HG03139 (cell line): ENCODE measurements around the gene CAT.
"Not testable (repeated sequence)": the region's sequence is repeated elsewhere in the genome, so short reads cannot be mapped to it uniquely, and the experiment has no call there.

ENCODE experiments used
- ATAC-seq: cut with Tn5 transposase; IDR thresholded peaks from one replicate; pipeline ENCODE4 v1.9.1; 2021; ENCODE audit not compliant: unreplicated experiment

Gene CAT

GRCh38 chr11:34424826-34425225 is 13.9 kb upstream of the CAT start:
- ATAC-seq = not testable (repeated sequence)

DNA sequence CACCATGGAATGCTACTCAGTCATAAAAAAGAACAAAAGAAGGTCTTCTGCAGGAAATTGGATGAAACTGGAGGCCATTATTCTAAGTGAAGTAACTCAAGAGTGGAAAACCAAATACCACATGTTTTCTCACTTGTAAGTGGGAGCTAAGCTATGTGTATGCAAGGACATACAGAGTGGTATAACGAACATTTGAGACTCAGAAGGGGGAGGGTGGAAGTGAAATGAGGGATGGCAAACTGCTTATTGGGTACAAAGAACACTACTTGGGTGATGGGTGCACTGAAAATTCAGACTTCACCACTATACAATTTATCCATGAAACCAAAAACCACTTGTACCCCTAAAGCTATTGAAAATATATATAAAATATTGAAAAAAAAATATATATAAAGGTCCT is 13.4 kb upstream of the CAT start:
- no peak for ATAC-seq

DNA sequence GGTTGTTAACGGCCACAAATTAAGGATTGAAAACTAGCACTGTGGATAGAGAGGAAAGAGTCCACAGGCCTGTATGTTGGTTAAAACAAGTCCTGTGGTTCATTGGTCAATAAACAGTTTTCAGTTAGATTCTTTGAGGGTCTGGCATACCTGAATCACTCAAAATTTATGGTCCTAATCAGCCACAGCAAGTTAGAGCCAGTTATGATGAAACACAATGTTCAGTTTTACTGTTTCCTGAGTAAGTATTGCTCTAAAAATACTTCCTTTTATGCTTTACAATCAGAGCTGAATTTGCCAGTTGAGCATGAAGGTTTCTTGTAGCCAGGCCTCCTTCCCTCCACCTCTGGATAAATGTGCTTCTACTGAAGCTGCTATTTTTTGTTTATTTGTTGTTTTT is 12.9 kb upstream of the CAT start:
- ATAC-seq = no peak

DNA sequence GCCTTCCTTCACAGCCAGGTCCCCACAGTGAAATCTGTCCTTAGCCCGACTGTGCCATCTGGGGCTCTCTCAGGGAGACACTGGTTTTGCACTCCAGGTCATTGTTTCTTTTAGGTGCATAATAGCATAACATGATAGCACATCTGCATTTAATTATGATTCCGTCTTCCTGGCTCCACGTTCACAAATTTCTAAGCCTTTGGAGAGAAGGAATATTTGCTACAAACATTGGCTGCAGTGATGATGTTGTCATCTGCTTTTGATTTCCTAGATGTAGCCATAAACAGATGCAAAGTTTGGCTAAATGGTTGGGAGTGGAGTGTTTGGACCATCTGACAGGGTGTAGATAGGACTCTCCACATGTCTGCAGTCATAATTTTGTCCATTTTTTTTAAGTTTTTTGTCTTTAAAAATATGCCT is 12.0 kb upstream of the CAT start:
- no peak for ATAC-seq

GRCh38 chr11:34427186-34427805 is 11.4 kb upstream of the CAT start:
- no peak for ATAC-seq

- ATAC-seq = no peak
These were observed 6.8 kb upstream of the CAT start for GRCh38 chr11:34431979-34432378.

DNA sequence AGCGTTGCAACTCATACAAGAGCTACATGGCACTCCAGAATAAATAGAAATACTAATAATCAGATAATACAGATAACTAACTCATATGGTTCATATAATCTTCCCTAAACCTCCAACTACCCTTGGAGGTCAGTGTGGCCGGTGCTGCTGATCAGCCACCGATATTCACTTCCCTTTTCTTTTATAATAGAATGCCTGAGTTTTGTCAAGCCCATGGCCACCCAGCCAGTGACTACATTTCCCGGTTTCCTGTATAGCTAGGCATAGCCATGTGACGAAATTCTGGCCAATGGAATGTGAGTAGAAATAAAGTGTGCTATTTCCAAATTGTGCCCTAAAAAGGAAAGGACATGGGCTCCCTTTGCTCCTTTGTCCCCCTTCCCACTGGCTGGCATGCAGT is 5.9 kb upstream of the CAT start:
- ATAC-seq = no peak

DNA sequence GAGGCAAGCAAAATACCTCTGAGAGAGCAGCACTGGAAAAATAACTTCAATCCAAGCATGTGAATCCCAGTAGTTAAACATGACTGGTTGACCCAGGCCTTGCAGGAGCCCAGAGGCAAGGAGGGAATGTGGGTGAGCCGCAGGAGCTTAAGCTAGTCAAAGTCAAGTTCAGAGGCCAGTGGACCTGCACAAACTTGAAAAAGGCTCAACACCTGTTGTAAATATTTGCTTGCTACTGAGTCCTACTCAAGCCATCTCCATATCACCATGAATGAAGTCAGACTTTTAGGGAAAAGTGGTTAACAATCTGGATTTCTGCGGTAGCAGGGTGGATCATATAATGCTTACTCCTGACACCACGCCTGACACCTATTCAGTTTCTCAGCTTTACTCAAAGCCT is 4.8 kb upstream of the CAT start:
- no peak for ATAC-seq

DNA sequence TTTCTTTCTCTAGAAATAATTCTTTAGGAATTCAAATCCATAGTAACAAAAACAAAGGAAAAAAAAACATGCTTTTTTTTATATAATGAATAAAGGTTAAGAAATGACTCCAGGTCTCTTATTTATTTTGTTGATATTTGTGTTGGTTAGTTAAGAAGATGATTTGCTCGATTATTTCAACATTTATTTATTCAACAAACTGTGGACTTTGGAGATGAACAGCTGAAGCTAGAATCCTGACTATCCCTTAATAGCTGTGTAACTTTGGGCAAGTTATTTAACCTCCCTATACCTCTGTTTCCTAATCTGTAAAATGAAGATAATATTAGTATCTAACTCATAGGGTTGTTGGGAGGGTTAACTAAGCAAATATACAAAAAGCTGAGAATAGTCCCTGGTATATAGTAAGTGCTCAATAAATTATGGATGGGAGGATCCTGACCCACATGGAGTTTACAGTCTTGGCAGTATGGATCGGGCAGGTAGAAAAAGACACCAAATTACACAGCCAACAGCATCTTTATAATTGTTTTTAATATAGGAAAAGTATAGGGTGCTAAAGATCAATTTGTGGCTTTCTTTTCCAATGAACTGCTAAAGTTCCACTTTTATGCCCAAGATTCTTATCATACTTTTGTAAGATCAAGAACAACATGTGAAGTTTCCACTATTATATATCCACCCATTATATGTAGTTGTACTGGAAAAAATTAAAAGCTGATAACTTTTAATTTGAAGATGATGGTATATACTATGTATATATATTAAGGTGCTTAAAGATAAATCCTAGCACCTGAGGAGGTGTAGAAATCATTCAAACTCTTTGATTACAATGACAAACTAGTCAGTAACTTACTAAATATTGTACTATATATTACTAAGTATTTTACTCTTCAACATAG is 1.3 kb upstream of the CAT start:
- no peak for ATAC-seq

GRCh38 chr11:34439610-34440198 is 970 bp downstream of the CAT start:
- ATAC-seq = no peak

- ATAC-seq = no peak
These were observed 3.1 kb downstream of the CAT start for GRCh38 chr11:34441814-34442213.

GRCh38 chr11:34443136-34443535 is 4.4 kb downstream of the CAT start:
- no peak for ATAC-seq

GRCh38 chr11:34444428-34444827 is 5.7 kb downstream of the CAT start:
- ATAC-seq = no peak

- ATAC-seq = no peak
These were observed 7.2 kb downstream of the CAT start for GRCh38 chr11:34445956-34446355.

GRCh38 chr11:34446386-34446785 is 7.7 kb downstream of the CAT start:
- ATAC-seq = no peak

GRCh38 chr11:34447044-34447443 is 8.3 kb downstream of the CAT start:
- no peak for ATAC-seq

DNA sequence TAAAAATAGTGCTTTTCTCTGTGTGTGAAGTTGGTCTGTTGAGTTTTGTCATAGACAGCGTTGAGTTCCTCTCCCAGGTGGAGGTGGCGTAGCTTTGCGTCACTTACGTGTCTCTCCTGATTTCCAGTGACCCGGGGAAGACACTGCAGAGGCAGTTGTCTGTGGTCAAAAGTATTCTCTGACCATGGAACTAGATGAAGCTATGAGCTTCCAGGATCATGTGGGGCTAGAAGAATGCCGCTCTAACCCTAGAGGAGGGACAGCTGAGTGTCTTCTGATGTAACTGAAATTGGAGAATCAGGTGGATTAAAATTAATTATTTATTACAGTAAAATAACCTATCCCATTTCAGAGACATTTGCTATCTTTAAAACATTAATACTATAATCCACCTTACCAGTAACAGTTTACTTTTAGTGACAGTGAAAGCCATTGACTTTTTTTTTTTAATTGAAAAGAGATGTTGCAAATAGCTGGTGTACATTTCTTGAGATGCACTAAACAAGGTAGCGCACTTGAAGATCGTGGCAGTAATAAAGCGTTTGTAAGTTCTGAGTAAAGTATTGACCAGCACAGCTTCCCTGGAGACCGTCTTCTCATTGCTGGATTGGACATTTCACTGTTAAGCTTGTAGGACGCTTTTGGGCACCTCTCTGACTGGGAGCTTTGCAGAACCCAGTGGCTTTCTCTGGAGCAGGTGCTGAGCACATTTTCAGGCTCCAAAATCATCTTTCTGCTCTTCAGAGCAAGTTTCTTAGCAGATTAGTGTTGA is 9.7 kb downstream of the CAT start:
- ATAC-seq = no peak

DNA sequence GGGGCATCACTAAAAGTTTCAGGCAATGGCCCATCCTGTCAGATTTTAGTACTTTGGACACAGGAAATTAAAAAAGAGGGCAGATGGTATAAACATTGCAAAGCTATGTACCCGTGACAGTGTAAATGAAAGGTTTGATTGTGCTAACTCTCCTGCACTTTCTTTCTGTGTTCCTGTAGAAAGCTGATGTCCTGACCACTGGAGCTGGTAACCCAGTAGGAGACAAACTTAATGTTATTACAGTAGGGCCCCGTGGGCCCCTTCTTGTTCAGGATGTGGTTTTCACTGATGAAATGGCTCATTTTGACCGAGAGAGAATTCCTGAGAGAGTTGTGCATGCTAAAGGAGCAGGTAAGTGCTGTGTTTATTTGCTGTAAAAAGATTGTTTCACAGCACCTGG is 10.3 kb downstream of the CAT start:
- no peak for ATAC-seq

GRCh38 chr11:34451053-34451452 is 12.3 kb downstream of the CAT start:
- ATAC-seq = no peak

DNA sequence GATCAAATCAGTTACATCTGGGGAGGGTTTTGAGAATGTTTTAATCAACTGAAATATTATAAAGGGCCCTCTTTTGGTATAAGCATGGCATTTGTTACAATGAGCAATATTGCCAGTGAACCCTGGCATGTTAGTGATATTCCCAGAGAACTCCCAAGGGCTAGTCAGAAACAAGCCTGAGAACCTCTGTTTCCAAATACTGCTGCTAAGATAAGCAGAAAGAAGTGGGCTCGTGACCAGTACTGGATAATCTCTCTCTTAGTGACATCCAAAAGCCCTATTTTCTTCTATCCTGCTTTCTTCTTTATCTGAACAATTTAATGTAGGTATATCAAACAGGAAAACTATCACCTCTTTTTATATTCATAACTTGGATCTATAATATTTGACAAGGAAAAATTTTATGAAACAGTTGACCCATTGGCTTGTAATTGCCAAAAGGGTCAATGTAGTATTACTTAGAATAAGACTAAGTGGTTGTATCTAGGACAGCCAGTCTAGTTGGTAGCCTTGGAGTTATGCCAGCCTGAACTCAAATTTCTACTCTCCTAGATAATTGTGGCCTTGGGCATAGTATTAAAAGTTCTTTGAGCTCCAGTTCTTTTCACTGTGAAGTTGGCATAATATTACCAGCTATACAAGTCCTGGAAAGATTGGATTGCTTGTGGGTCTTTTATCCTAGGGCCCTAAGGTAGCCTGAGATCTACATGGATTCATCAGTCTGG is 15.7 kb downstream of the CAT start:
- no peak for ATAC-seq

GRCh38 chr11:34457607-34458006 is 18.9 kb downstream of the CAT start:
- no peak for ATAC-seq
